HEK293 (cell line): ENCODE measurements around the gene METTL25B.

ENCODE experiments used
- CTCF ChIA-PET: fragments of 350-600 bp; formaldehyde crosslinking; extraction: SDS; loops from one replicate; lab custom pipeline; 2021; ENCODE audit warnings: antibody characterized with exemption; lab: Yijun Ruan, JAX
- POLR2A ChIA-PET: fragments of 300-600 bp; formaldehyde crosslinking; extraction: SDS; loops from one replicate; lab custom pipeline; 2020; ENCODE audit warnings: antibody characterized with exemption, inconsistent platforms; lab: Yijun Ruan, JAX
- H3K27ac ChIP-seq: fragments of 200-500 bp; sonication (Bioruptor generic); 2 replicates; pipeline ENCODE4 v1.5.1; 2014; ENCODE audit warnings: low read depth, low read length, control low read depth, inconsistent platforms; ENCODE audit errors: extremely low read depth
- H3K36me3 ChIP-seq, 2 experiments: fragments of 200-500 bp in 1 of 2; sonication (Bioruptor generic) in 1 of 2; 1 replicate in 1 of 2; 2 replicates in 1 of 2; pipeline ENCODE4 v1.5.1; 2014 to 2017; ENCODE audit warnings: inconsistent platforms in 2 of 2, low read length in 2 of 2; ENCODE audit not compliant: control insufficient read depth in 2 of 2, insufficient read depth in 1 of 2
- H3K4me1 ChIP-seq: fragments of 200-500 bp; sonication (Bioruptor generic); 2 replicates; pipeline ENCODE4 v1.5.1; 2014; ENCODE audit warnings: mild to moderate bottlenecking, low read length, inconsistent platforms; ENCODE audit not compliant: control insufficient read depth, insufficient read depth
- H3K4me3 ChIP-seq: 2 replicates; pipeline ENCODE4 v1.5.1; 2011; ENCODE audit warnings: low read depth, mild to moderate bottlenecking, control low read depth, low read length, moderate library complexity
- H3K9me3 ChIP-seq: fragments of 200-500 bp; sonication (Bioruptor generic); 2 replicates; pipeline ENCODE4 v1.5.1; 2014; ENCODE audit warnings: low read depth, low read length, inconsistent platforms; ENCODE audit not compliant: control insufficient read depth, insufficient read depth
- BCL11A ChIP-seq: fragments of 450-650 bp; formaldehyde crosslinking; IDR thresholded peaks from 2 replicates; pipeline ENCODE4 v1.5.1; 2016; ENCODE audit warnings: low read depth, missing biosample characterization, missing genetic modification characterization
- MYNN ChIP-seq: fragments of 450-650 bp; formaldehyde crosslinking; IDR thresholded peaks from 2 replicates; pipeline ENCODE4 v1.5.1; 2016; ENCODE audit warnings: missing biosample characterization, missing genetic modification characterization, borderline replicate concordance
- TRIM28 ChIP-seq: IDR thresholded peaks from 2 replicates; pipeline ENCODE4 v1.6.1; 2011; ENCODE audit warnings: low read length, control low read depth, borderline replicate concordance
- WT1 ChIP-seq: fragments of 450-650 bp; formaldehyde crosslinking; IDR thresholded peaks from 2 replicates; pipeline ENCODE4 v1.5.1; 2016; ENCODE audit warnings: missing biosample characterization, missing genetic modification characterization
- ZBTB1 ChIP-seq: fragments of 450-650 bp; formaldehyde crosslinking; IDR thresholded peaks from 2 replicates; pipeline ENCODE4 v1.5.1; 2016; ENCODE audit warnings: missing biosample characterization, missing genetic modification characterization
- ZBTB7A ChIP-seq: fragments of 450-650 bp; formaldehyde crosslinking; IDR thresholded peaks from 2 replicates; pipeline ENCODE4 v1.5.1; 2016; ENCODE audit warnings: low read depth, missing biosample characterization, missing genetic modification characterization
- ZFHX2 ChIP-seq: fragments of 450-650 bp; formaldehyde crosslinking; conservative IDR thresholded peaks from 2 replicates; pipeline ENCODE4 v1.5.1; 2016; ENCODE audit warnings: missing biosample characterization, missing genetic modification characterization
- ZNF266 ChIP-seq: fragments of 450-650 bp; formaldehyde crosslinking; IDR thresholded peaks from 2 replicates; pipeline ENCODE4 v1.5.1; 2016; ENCODE audit warnings: missing biosample characterization, missing genetic modification characterization, low read depth
- ZNF274 ChIP-seq, 2 experiments: fragments of 200-500 bp in 1 of 2; fragments of 450-650 bp in 1 of 2; sonication (Bioruptor generic) in 1 of 2; formaldehyde crosslinking in 1 of 2; IDR thresholded peaks; 2 replicates each; pipeline versions ENCODE4 v1.5.1 to v1.6.1; 2014 to 2016; ENCODE audit warnings: borderline replicate concordance in 1 of 2, inconsistent platforms in 1 of 2, low read length in 1 of 2, missing biosample characterization in 1 of 2, missing genetic modification characterization in 1 of 2
- ZNF292 ChIP-seq: fragments of 450-650 bp; formaldehyde crosslinking; IDR thresholded peaks from 2 replicates; pipeline ENCODE4 v1.5.1; 2016; ENCODE audit warnings: low read depth, missing biosample characterization, missing genetic modification characterization, borderline replicate concordance
- ZNF335 ChIP-seq: fragments of 450-650 bp; formaldehyde crosslinking; conservative IDR thresholded peaks from 2 replicates; pipeline ENCODE4 v1.5.1; 2016; ENCODE audit warnings: missing biosample characterization, missing genetic modification characterization
- ZNF561 ChIP-seq: fragments of 450-650 bp; IDR thresholded peaks from 2 replicates; pipeline ENCODE4 v1.5.1; 2018; ENCODE audit warnings: missing biosample characterization, missing genetic modification characterization, borderline replicate concordance
- ZNF626 ChIP-seq: fragments of 450-650 bp; sonication (Bioruptor Pico); formaldehyde crosslinking; IDR thresholded peaks from 2 replicates; pipeline ENCODE4 v1.5.1; 2018; ENCODE audit warnings: missing biosample characterization, missing genetic modification characterization, inconsistent platforms
- ZNF654 ChIP-seq: fragments of 450-650 bp; formaldehyde crosslinking; IDR thresholded peaks from 2 replicates; pipeline ENCODE4 v1.5.1; 2016; ENCODE audit warnings: low read depth, missing biosample characterization, missing genetic modification characterization
- TF ChIP-seq, protein P1 (sequence below): fragments of 450-650 bp; formaldehyde crosslinking; IDR thresholded peaks from 2 replicates; pipeline ENCODE4 v1.5.1; 2016; ENCODE audit warnings: missing biosample characterization, missing genetic modification characterization
- TF ChIP-seq, protein P2 (sequence below): IDR thresholded peaks from 2 replicates; pipeline ENCODE4 v1.6.1; 2011; ENCODE audit warnings: mild to moderate bottlenecking, low read depth, low read length, borderline replicate concordance
- TF ChIP-seq, protein P3 (sequence below): fragments of 450-650 bp; formaldehyde crosslinking; conservative IDR thresholded peaks from 2 replicates; pipeline ENCODE4 v1.5.1; 2016; ENCODE audit warnings: low read depth, missing biosample characterization, missing genetic modification characterization
- TF ChIP-seq, protein P4 (sequence below): fragments of 450-650 bp; formaldehyde crosslinking; IDR thresholded peaks from 2 replicates; pipeline ENCODE4 v1.5.1; 2016; ENCODE audit warnings: missing biosample characterization, missing genetic modification characterization
- TF ChIP-seq, protein P5 (sequence below): fragments of 450-650 bp; formaldehyde crosslinking; IDR thresholded peaks from 2 replicates; pipeline ENCODE4 v1.5.1; 2016; ENCODE audit warnings: missing biosample characterization, missing genetic modification characterization

METTL25B gene

DNA sequence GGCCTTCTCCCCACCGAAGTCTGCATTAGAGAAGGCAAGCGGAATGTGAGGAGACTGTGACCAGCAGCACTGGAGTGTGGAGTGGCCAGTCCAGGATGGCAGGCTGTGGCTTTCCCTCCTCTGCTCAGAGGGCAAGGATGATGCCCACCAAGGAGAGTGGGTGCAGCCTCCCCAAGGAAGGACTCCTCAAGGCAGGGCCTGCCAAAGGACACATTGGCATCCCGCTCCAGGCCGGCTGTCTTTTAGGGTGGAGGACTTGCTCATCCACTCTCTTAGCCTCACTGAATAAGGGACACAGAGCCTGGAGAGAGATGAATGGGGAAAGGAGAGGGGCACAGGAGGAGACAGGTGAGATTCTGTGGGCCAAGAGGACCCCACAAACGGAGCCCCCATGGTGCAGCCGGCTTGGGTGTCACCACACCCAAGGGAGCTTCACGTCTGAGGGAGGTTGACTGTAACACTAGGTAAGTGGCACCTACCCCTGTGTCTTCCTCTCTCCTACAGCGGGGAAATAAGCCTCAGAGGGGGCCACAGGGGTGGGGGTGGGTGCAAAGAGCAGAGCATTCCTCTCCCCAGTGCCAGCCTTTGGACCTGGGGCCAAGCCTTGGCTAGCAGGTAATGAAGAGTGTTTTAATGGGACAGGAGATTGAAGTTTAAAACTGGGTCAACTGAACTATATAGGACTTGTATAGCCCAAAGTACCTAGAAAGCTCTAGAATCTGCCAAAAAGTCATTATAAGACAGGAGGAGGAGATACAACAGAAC lies 46.9 kb upstream of the METTL25B start (continued):
- TF ChIP-seq ZNF654 (tag by site-specific recombination): no peak
- TF ChIP-seq BCL11A: no peak
- TF ChIP-seq, protein P1, sequence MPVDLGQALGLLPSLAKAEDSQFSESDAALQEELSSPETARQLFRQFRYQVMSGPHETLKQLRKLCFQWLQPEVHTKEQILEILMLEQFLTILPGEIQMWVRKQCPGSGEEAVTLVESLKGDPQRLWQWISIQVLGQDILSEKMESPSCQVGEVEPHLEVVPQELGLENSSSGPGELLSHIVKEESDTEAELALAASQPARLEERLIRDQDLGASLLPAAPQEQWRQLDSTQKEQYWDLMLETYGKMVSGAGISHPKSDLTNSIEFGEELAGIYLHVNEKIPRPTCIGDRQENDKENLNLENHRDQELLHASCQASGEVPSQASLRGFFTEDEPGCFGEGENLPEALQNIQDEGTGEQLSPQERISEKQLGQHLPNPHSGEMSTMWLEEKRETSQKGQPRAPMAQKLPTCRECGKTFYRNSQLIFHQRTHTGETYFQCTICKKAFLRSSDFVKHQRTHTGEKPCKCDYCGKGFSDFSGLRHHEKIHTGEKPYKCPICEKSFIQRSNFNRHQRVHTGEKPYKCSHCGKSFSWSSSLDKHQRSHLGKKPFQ (tag by site-specific recombination): no peak
- TF ChIP-seq ZNF274 (IDR thresholded peaks at IDR 0.05; ENCODE audit: low read length): no peak
- no peak for TF ChIP-seq ZNF274 (tag by site-specific recombination; IDR thresholded peaks at IDR 0.05; ENCODE audit: borderline replicate concordance)
- TF ChIP-seq WT1: no peak

DNA sequence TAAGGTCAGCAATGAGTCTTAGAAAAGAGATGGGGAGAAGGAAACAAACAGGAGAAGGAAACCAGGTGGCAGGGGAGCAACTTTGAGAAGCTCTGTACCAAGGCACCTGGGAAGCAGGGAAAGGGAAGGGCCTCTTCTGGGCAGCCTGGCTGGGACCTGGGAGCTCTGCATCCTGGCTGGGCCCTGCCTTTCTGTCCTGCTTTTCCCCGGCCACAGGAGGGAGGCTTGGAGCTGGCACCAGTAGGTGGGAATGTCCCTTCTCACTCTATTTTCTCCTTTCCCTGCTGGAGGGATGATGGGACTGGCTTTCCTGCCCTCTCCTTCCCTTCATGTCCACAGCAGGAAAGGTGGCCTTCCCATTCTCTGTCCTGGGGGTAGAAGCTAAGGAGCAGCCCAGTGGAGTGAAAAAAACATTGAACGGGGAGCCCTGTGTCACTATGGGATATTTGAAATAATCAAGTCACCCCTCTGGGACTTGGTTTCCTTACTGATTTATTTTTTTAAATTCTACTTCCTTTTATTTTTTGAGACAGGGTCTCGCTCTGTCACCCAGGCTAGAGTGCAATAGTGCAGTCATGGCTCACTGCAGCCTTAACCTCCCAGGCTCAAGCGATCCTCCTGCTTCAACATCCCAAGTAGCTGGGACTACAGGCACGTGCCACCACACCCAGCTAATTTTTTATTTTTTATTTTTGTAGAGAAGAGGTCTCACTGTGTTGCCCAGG lies 45.9 kb upstream of the METTL25B start:
- no peak for TF ChIP-seq ZBTB7A (tag by site-specific recombination)
- no peak for TF ChIP-seq ZBTB1 (tag by site-specific recombination)
- TF ChIP-seq, protein P2, sequence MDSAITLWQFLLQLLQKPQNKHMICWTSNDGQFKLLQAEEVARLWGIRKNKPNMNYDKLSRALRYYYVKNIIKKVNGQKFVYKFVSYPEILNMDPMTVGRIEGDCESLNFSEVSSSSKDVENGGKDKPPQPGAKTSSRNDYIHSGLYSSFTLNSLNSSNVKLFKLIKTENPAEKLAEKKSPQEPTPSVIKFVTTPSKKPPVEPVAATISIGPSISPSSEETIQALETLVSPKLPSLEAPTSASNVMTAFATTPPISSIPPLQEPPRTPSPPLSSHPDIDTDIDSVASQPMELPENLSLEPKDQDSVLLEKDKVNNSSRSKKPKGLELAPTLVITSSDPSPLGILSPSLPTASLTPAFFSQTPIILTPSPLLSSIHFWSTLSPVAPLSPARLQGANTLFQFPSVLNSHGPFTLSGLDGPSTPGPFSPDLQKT: no peak
- no peak for TF ChIP-seq TRIM28
- no peak for TF ChIP-seq ZNF292 (tag by site-specific recombination)
- TF ChIP-seq ZNF335 (tag by site-specific recombination): no peak
- no peak for TF ChIP-seq ZNF266 (tag by site-specific recombination)
- no peak for TF ChIP-seq ZNF274 (IDR thresholded peaks at IDR 0.05; ENCODE audit: low read length)
- no peak for TF ChIP-seq ZNF274 (tag by site-specific recombination; IDR thresholded peaks at IDR 0.05; ENCODE audit: borderline replicate concordance)
- TF ChIP-seq, protein P3, sequence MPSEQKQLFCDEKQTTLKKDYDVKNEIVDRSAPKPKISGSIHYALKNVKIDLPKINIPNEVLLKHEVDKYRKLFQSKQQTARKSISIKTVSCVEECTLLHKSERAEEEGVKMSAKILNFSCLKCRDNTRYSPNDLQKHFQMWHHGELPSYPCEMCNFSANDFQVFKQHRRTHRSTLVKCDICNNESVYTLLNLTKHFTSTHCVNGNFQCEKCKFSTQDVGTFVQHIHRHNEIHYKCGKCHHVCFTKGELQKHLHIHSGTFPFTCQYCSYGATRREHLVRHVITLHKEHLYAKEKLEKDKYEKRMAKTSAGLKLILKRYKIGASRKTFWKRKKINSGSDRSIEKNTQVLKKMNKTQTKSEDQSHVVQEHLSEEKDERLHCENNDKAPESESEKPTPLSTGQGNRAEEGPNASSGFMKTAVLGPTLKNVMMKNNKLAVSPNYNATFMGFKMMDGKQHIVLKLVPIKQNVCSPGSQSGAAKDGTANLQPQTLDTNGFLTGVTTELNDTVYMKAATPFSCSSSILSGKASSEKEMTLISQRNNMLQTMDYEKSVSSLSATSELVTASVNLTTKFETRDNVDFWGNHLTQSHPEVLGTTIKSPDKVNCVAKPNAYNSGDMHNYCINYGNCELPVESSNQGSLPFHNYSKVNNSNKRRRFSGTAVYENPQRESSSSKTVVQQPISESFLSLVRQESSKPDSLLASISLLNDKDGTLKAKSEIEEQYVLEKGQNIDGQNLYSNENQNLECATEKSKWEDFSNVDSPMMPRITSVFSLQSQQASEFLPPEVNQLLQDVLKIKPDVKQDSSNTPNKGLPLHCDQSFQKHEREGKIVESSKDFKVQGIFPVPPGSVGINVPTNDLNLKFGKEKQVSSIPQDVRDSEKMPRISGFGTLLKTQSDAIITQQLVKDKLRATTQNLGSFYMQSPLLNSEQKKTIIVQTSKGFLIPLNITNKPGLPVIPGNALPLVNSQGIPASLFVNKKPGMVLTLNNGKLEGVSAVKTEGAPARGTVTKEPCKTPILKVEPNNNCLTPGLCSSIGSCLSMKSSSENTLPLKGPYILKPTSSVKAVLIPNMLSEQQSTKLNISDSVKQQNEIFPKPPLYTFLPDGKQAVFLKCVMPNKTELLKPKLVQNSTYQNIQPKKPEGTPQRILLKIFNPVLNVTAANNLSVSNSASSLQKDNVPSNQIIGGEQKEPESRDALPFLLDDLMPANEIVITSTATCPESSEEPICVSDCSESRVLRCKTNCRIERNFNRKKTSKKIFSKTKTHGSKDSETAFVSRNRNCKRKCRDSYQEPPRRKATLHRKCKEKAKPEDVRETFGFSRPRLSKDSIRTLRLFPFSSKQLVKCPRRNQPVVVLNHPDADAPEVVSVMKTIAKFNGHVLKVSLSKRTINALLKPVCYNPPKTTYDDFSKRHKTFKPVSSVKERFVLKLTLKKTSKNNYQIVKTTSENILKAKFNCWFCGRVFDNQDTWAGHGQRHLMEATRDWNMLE (tag by site-specific recombination): no peak
- TF ChIP-seq ZNF626 (tag by site-specific recombination): no peak
- TF ChIP-seq ZNF561: no peak
- TF ChIP-seq ZNF654 (tag by site-specific recombination): no peak
- TF ChIP-seq, protein P4, sequence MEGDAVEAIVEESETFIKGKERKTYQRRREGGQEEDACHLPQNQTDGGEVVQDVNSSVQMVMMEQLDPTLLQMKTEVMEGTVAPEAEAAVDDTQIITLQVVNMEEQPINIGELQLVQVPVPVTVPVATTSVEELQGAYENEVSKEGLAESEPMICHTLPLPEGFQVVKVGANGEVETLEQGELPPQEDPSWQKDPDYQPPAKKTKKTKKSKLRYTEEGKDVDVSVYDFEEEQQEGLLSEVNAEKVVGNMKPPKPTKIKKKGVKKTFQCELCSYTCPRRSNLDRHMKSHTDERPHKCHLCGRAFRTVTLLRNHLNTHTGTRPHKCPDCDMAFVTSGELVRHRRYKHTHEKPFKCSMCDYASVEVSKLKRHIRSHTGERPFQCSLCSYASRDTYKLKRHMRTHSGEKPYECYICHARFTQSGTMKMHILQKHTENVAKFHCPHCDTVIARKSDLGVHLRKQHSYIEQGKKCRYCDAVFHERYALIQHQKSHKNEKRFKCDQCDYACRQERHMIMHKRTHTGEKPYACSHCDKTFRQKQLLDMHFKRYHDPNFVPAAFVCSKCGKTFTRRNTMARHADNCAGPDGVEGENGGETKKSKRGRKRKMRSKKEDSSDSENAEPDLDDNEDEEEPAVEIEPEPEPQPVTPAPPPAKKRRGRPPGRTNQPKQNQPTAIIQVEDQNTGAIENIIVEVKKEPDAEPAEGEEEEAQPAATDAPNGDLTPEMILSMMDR (tag by site-specific recombination): peak; percentile 50; the same call in 1 of the 2 replicates
- TF ChIP-seq MYNN: no peak
- TF ChIP-seq ZFHX2 (tag by site-specific recombination): no peak
- TF ChIP-seq, protein P5, sequence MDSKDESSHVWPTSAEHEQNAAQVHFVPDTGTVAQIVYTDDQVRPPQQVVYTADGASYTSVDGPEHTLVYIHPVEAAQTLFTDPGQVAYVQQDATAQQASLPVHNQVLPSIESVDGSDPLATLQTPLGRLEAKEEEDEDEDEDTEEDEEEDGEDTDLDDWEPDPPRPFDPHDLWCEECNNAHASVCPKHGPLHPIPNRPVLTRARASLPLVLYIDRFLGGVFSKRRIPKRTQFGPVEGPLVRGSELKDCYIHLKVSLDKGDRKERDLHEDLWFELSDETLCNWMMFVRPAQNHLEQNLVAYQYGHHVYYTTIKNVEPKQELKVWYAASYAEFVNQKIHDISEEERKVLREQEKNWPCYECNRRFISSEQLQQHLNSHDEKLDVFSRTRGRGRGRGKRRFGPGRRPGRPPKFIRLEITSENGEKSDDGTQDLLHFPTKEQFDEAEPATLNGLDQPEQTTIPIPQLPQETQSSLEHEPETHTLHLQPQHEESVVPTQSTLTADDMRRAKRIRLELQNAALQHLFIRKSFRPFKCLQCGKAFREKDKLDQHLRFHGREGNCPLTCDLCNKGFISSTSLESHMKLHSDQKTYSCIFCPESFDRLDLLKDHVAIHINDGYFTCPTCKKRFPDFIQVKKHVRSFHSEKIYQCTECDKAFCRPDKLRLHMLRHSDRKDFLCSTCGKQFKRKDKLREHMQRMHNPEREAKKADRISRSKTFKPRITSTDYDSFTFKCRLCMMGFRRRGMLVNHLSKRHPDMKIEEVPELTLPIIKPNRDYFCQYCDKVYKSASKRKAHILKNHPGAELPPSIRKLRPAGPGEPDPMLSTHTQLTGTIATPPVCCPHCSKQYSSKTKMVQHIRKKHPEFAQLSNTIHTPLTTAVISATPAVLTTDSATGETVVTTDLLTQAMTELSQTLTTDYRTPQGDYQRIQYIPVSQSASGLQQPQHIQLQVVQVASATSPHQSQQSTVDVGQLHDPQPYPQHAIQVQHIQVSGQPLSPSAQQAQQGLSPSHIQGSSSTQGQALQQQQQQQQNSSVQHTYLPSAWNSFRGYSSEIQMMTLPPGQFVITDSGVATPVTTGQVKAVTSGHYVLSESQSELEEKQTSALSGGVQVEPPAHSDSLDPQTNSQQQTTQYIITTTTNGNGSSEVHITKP (tag by site-specific recombination): peak; percentile 67
- Histone ChIP-seq H3K9me3 (no peaks in the 10 kb centered on the region), H3K36me3 (no peaks in the 10 kb centered on the region), H3K4me1 (no peaks in the 10 kb centered on the region), H3K27ac (no peak overlapping the region), H3K4me3 (no peak overlapping the region)
- CTCF ChIA-PET: interaction anchor here (0.7 to 21.1 kb wide), 11 partner anchors 8 to 246 kb away, joined by 3 to 579 read pairs (median 10); partner anchors contain the start of genes CRABP2, HAPLN2, ISG20L2 and METTL25B
- POLR2A ChIA-PET: interaction anchor here (0.5 to 1.3 kb wide), 3 partner anchors 43 to 353 kb away, joined by 3 to 4 read pairs (median 3); partner anchors contain the start of genes ISG20L2 and METTL25B
